Right cardiac atrium (tissue), 5 donors: ENCODE results near the gene SELENOP. TPM values are rescaled to one million over a fixed set of nuclear protein-coding genes. Genes with fewer than 3 reads are reported as not detected.
"Not testable (repeated sequence)": the region's sequence is repeated elsewhere in the genome, so short reads cannot be mapped to it uniquely, and the experiment has no call there.

Experiments
- ATAC-seq, 2 donors: fragments of 200-7000 bp; cut with Tn5 transposase; one replicate each; pipeline versions ENCODE4 v1.8.0 to v1.9.1; 2020; ENCODE audit warnings: moderate library complexity in 2 of 2, mild to moderate bottlenecking in 1 of 2
- DNase-seq, 3 donors: peaks; one replicate each; pipeline ENCODE4 v3.0.0-alpha.2; 2020
- H3K27ac ChIP-seq: one replicate; pipeline ENCODE4 v1.5.1; 2013; ENCODE audit warnings: mild to moderate bottlenecking, low read length, control low read depth, moderate library complexity
- H3K27me3 ChIP-seq: one replicate; pipeline ENCODE4 v1.6.1; 2013; ENCODE audit not compliant: control insufficient read depth, insufficient read depth
- H3K4me1 ChIP-seq: one replicate; pipeline ENCODE4 v1.6.1; 2013; ENCODE audit warnings: low read length; ENCODE audit not compliant: control insufficient read depth, insufficient read depth
- H3K4me3 ChIP-seq: one replicate; pipeline ENCODE4 v1.5.1; 2013; ENCODE audit warnings: low read length, control low read depth
- H3K9me3 ChIP-seq: one replicate; pipeline ENCODE4 v1.6.1; 2013; ENCODE audit warnings: low read length; ENCODE audit not compliant: control insufficient read depth
- WGBS: extraction: QIAGEN DNeasy Blood & Tissue Kit; methylation state at CpG from one replicate; pipeline ENCODE4 v1.1.7; 2013; 5-methylcytosine and 5-hydroxymethylcytosine counted together
- intact Hi-C, 4 donors: fragments of 100-400 bp; cut with DNase I; formaldehyde crosslinking; loops; one replicate each; pipeline versions ENCODE4 v1.11.0 to v1.14.0; 2022 to 2023
- long read RNA-seq, 4 donors: library from polyadenylated mRNA; unstranded; transcript quantifications; one replicate each; pipeline ENCODE4 v2.0.0, GENCODE V29; 2020 to 2021
- polyA plus RNA-seq: library from polyadenylated mRNA; stranded (reverse); fragments of 200-250 nt; gene quantifications from one replicate; pipeline ENCODE4 v1.2.3, GENCODE V29; 2013
- total RNA-seq, 4 donors: library from RNA; stranded (reverse); fragmentation: NEBNext Ultra II Directional; extraction: Animal tissue kit (Norgen Biotek cat#: 25700); gene quantifications; one replicate each; pipeline ENCODE4 v1.2.1, GENCODE V29; 2021
- donor health status: healthy with polysubstance abuse.
- donor health status: DM: no; HTN: yes; CAD: no.
- donor health status: DM: no; HTN: no; CAD: no.
- donor health status: DM: no; HTN: yes; CAD: no; lungs with severe emphysema.
- donor health status: DM: yes; HTN: yes; CAD: no.

Gene SELENOP
- total RNA-seq (100 to 1,000 TPM; 178 to 260 (median 222) TPM), polyA plus RNA-seq (78.8 TPM)
- long read RNA-seq, donor 1, transcript SELENOP-214 (5 exons, 2,243 nt): major isoform, 241 of 264 reads
- long read RNA-seq, donor 1, partial matches to known transcripts: 2 of 264 reads
- long read RNA-seq, donor 1, other reads (novel, unspliced or antisense): 8 of 264 reads
- long read RNA-seq, donor 2, transcript SELENOP-214 (5 exons, 2,243 nt): major isoform, 138 of 146 reads
- long read RNA-seq, donor 2, partial matches to known transcripts: 0 of 146 reads
- long read RNA-seq, donor 2, other reads (novel, unspliced or antisense): 4 of 146 reads
- long read RNA-seq, donor 3, transcript SELENOP-202 (3 exons, 799 nt): minor isoform, 7 of 524 reads
- long read RNA-seq, donor 3, transcript SELENOP-214 (5 exons, 2,243 nt): major isoform, 471 of 524 reads
- long read RNA-seq, donor 3, partial matches to known transcripts: 32 of 524 reads
- long read RNA-seq, donor 3, other reads (novel, unspliced or antisense): 12 of 524 reads
- long read RNA-seq, donor 4, full-length matches to known transcripts: 181 of 188 reads
- long read RNA-seq, donor 4, partial matches to known transcripts: 3 of 188 reads
- long read RNA-seq, donor 4, other reads (novel, unspliced or antisense): 4 of 188 reads

- intact Hi-C loops: loop anchor here in 1 of 4 donors (5.0 kb wide), 1 partner anchor 80 kb away; no protein-coding TSS in a partner anchor
- Histone ChIP-seq H3K4me1 (no peaks in the 10 kb centered on the region), H3K27ac (peak within 1 kb of the TSS; percentile 88), H3K27me3 (no peaks in the 10 kb centered on the region), H3K4me3 (peak within 1 kb of the TSS; percentile 100), H3K9me3 (no peaks in the 10 kb centered on the region)
- WGBS: 12% methylated on average over 8 of the region's 8 CpGs
- ATAC-seq: peak; percentile 96 to 97
- peak; percentile 43 to 76 (median 65) for DNase-seq
These were observed at the start of gene SELENOP for GRCh38 chr5:42811591-42812446. Gene SELENOP, minus strand, starts transcription at chr5:42811892. Its CDS starts 3,539 bp downstream, at chr5:42808353.

GRCh38 chr5:42858687-42859086, 47.0 kb upstream of the SELENOP start:
- H3K4me1 ChIP-seq: peaks cover 2% of the 10 kb centered on the region
- ATAC-seq (peak; percentile 60), DNase-seq (peak in 1 of 3 donors; percentile 48)
- H3K27ac ChIP-seq: no peak overlapping the region
- no peaks in the 10 kb centered on the region for H3K9me3 ChIP-seq
- no peaks in the 10 kb centered on the region for H3K27me3 ChIP-seq
- intact Hi-C loops: no loop called here
- WGBS: 19% methylated on average over 7 of the region's 7 CpGs
- no peak overlapping the region for H3K4me3 ChIP-seq

GRCh38 chr5:42858031-42858643, 46.4 kb upstream of the SELENOP start:
- DNase-seq (no peak), ATAC-seq (peak; percentile 74 to 80)
- no peak overlapping the region for H3K4me3 ChIP-seq
- WGBS: 5% methylated on average over 1 of the region's 1 CpG
- intact Hi-C loops: no loop called here
- no peaks in the 10 kb centered on the region for H3K27me3 ChIP-seq
- peaks cover 2% of the 10 kb centered on the region for H3K4me1 ChIP-seq
- H3K9me3 ChIP-seq: no peaks in the 10 kb centered on the region
- peak overlapping the region; percentile 63 for H3K27ac ChIP-seq

GRCh38 chr5:42855811-42856210, 44.1 kb upstream of the SELENOP start:
- Histone ChIP-seq H3K4me3 (no peak overlapping the region), H3K27me3 (no peaks in the 10 kb centered on the region), H3K27ac (no peak overlapping the region), H3K4me1 (peaks cover 2% of the 10 kb centered on the region), H3K9me3 (no peaks in the 10 kb centered on the region)
- intact Hi-C loops: no loop called here
- DNase-seq (no peak), ATAC-seq (no peak)
- WGBS: 23% methylated on average over 2 of the region's 2 CpGs

GRCh38 chr5:42855386-42855785, 43.7 kb upstream of the SELENOP start:
- intact Hi-C loops: no loop called here
- Histone ChIP-seq H3K27ac (no peak overlapping the region), H3K4me3 (no peak overlapping the region), H3K9me3 (no peaks in the 10 kb centered on the region), H3K4me1 (peaks cover 2% of the 10 kb centered on the region), H3K27me3 (no peaks in the 10 kb centered on the region)
- ATAC-seq (no peak), DNase-seq (no peak)

- Histone ChIP-seq H3K27ac (no peak overlapping the region), H3K27me3 (no peaks in the 10 kb centered on the region), H3K4me1 (peaks cover 2% of the 10 kb centered on the region), H3K9me3 (no peaks in the 10 kb centered on the region), H3K4me3 (no peak overlapping the region)
- 90% methylated on average over 1 of the region's 1 CpG for WGBS
- intact Hi-C loops: no loop called here
- no peak for DNase-seq
- ATAC-seq: no peak
These were observed 43.1 kb upstream of the SELENOP start for GRCh38 chr5:42854795-42855194.

GRCh38 chr5:42852826-42853225, 41.1 kb upstream of the SELENOP start:
- no peak for DNase-seq
- 97% methylated on average over 1 of the region's 1 CpG for WGBS
- intact Hi-C loops: no loop called here

GRCh38 chr5:42851481-42851880, 39.8 kb upstream of the SELENOP start:
- intact Hi-C loops: no loop called here
- no peak for DNase-seq
- H3K27me3 ChIP-seq: no peaks in the 10 kb centered on the region
- WGBS: 86% methylated on average over 6 of the region's 6 CpGs
- H3K27ac ChIP-seq: no peak overlapping the region
- H3K4me3 ChIP-seq: no peak overlapping the region
- H3K9me3 ChIP-seq: no peaks in the 10 kb centered on the region
- H3K4me1 ChIP-seq: no peaks in the 10 kb centered on the region
- no peak for ATAC-seq

More at GRCh38 chr5:42852826-42853225, 41.1 kb upstream of the SELENOP start:
- H3K4me3 ChIP-seq: no peak overlapping the region
- H3K9me3 ChIP-seq: no peaks in the 10 kb centered on the region
- no peak overlapping the region for H3K27ac ChIP-seq
- ATAC-seq: no peak
- H3K4me1 ChIP-seq: no peaks in the 10 kb centered on the region
- no peaks in the 10 kb centered on the region for H3K27me3 ChIP-seq

GRCh38 chr5:42848545-42848944, 36.9 kb upstream of the SELENOP start:
- Histone ChIP-seq H3K4me1 (no peaks in the 10 kb centered on the region), H3K4me3 (no peak overlapping the region), H3K27ac (no peak overlapping the region), H3K9me3 (no peaks in the 10 kb centered on the region), H3K27me3 (no peaks in the 10 kb centered on the region)
- DNase-seq: no peak
- ATAC-seq: no peak
- intact Hi-C loops: no loop called here
- 96% methylated on average over 2 of the region's 2 CpGs for WGBS

GRCh38 chr5:42844408-42844807, 32.7 kb upstream of the SELENOP start:
- H3K4me3 ChIP-seq, DNase-seq, ATAC-seq, H3K9me3 ChIP-seq, H3K27ac ChIP-seq, H3K27me3 ChIP-seq, intact Hi-C loops: not testable (repeated sequence)
- peaks cover 12% of the 10 kb centered on the region for H3K4me1 ChIP-seq
- 96% methylated on average over 4 of the region's 4 CpGs for WGBS
